ENCODE measurements around the gene GABRB3.

Gene GABRB3

GRCh38 chr15:26590676-26591075 lies 182.2 kb downstream of the GABRB3 start:
- TF ChIP-seq CTCF (IDR thresholded peaks at IDR 0.05; ENCODE audit: extremely low read depth, insufficient read depth, missing control alignments): no peak
- in situ Hi-C loops (cut with MboI; ENCODE audit: low pct_unique_long_range_greater_than_20kb, low sequenced_read_pairs, unreplicated experiment): no loop called here

GRCh38 chr15:26582840-26583239 lies 190.0 kb downstream of the GABRB3 start:
- no peak for TF ChIP-seq CTCF (IDR thresholded peaks at IDR 0.05; ENCODE audit: extremely low read depth, insufficient read depth, missing control alignments)
- in situ Hi-C loops (cut with MboI; ENCODE audit: low pct_unique_long_range_greater_than_20kb, low sequenced_read_pairs, unreplicated experiment): no loop called here
- no peak for DNase-seq (ENCODE audit: low spot score)

More at GRCh38 chr15:26590676-26591075, 182.2 kb downstream of the GABRB3 start:
- DNase-seq (ENCODE audit: low spot score): no peak

- no peak for DNase-seq (ENCODE audit: low spot score)
- in situ Hi-C loops (cut with MboI; ENCODE audit: low pct_unique_long_range_greater_than_20kb, low sequenced_read_pairs, unreplicated experiment): no loop called here
- TF ChIP-seq CTCF (IDR thresholded peaks at IDR 0.05; ENCODE audit: extremely low read depth, insufficient read depth, missing control alignments): no peak
Observed at GRCh38 chr15:26580943-26581342, 191.9 kb downstream of the GABRB3 start.

GRCh38 chr15:26572602-26573350 lies 200.1 kb downstream of the GABRB3 start:
- no peak for DNase-seq (ENCODE audit: low spot score)
- in situ Hi-C loops (cut with MboI; ENCODE audit: low pct_unique_long_range_greater_than_20kb, low sequenced_read_pairs, unreplicated experiment): no loop called here
- no peak for TF ChIP-seq CTCF (IDR thresholded peaks at IDR 0.05; ENCODE audit: extremely low read depth, insufficient read depth, missing control alignments)

GRCh38 chr15:26571346-26571745 lies 201.5 kb downstream of the GABRB3 start:
- in situ Hi-C loops (cut with MboI; ENCODE audit: low pct_unique_long_range_greater_than_20kb, low sequenced_read_pairs, unreplicated experiment): no loop called here
- no peak for DNase-seq (ENCODE audit: low spot score)
- no peak for TF ChIP-seq CTCF (IDR thresholded peaks at IDR 0.05; ENCODE audit: extremely low read depth, insufficient read depth, missing control alignments)

- in situ Hi-C loops (cut with MboI; ENCODE audit: low pct_unique_long_range_greater_than_20kb, low sequenced_read_pairs, unreplicated experiment): no loop called here
- no peak for TF ChIP-seq CTCF (IDR thresholded peaks at IDR 0.05; ENCODE audit: extremely low read depth, insufficient read depth, missing control alignments)
- no peak for DNase-seq (ENCODE audit: low spot score)
Observed at GRCh38 chr15:26565542-26565941, 207.3 kb downstream of the GABRB3 start.
